Activated CD8-positive, alpha-beta memory T cell treated with anti-CD3 and anti-CD28 coated beads for 36 hours (primary cell): ENCODE results near the gene LRRC8C. TPM values are rescaled to one million over a fixed set of nuclear protein-coding genes. Genes with fewer than 3 reads are reported as not detected.
"Not testable (repeated sequence)": the region's sequence is repeated elsewhere in the genome, so short reads cannot be mapped to it uniquely, and the experiment has no call there.

Experiments used
- CTCF ChIA-PET: fragments of 350-600 bp; sonication (Branson Sonifier 250); formaldehyde crosslinking; loops from one replicate; lab custom pipeline; 2021; ENCODE audit warnings: antibody characterized with exemption; lab: Charles Lee
- POLR2A ChIA-PET: fragments of 350-600 bp; sonication (Branson Sonifier 250); formaldehyde crosslinking; loops from one replicate; lab custom pipeline; 2021; ENCODE audit warnings: antibody characterized with exemption; lab: Charles Lee
- total RNA-seq, 2 experiments: library from RNA; stranded (reverse); gene quantifications; one replicate each; pipeline ENCODE4 v1.2.3, GENCODE V29; 2021

LRRC8C gene
- total RNA-seq, 2 experiments from 2014 or later: 50.5 to 55.2 TPM

DNA sequence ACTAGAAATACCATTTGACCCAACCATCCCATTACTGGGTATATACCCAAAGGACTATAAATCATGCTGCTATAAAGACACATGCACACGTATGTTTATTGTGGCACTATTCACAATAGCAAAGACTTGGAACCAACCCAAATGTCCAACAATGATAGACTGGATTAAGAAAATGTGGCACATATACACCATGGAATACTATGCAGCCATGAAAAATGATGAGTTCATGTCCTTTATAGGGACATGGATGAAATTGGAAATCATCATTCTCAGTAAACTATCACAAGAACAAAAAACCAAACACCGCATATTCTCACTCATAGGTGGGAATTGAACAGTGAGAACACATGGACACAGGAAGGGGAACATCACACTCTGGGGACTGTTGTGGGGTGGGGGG lies 72.0 kb downstream of the LRRC8C start:
- CTCF ChIA-PET, POLR2A ChIA-PET: not testable (repeated sequence)

GRCh38 chr1:89705901-89706699 lies 73.2 kb downstream of the LRRC8C start:
- ChIA-PET POLR2A (no interaction called here), CTCF (no interaction called here)

GRCh38 chr1:89706700-89707012 lies 73.7 kb downstream of the LRRC8C start:
- POLR2A ChIA-PET: no interaction called here
- CTCF ChIA-PET: no interaction called here

DNA sequence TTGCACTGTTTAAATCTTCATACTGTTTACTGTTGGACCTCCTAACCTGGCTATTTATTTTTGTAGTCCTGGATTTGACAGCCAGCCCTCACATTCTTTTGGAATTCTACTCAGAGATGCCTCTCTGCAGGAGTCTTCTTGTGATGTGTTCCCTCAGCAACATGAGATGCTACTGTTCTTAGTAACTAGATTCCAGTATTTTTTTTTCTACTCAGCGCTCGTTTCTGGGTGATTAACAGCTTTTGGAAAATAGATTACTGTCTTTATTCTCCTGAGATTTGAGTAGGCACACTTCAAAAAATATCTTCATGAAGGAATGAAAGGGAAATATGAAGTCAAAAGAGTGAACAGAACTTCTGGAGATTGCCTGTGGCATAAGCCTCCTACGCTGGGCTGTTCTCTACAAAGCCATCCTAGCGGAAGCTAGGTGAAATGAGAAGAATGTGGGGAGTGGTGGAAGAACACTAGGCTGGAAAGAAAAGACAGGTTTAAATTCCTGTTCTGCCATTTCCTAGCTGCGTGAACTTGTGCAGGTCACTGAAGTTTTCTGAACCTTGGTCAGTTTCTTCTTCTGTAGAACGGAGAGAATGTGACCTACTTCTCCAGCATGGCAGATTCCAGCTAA lies 75.9 kb downstream of the LRRC8C start:
- POLR2A ChIA-PET: interaction anchor here (0.5 kb wide), 1 partner anchor 687 kb away, joined by 3 read pairs; no protein-coding TSS in a partner anchor
- CTCF ChIA-PET: no interaction called here

- ChIA-PET POLR2A (no interaction called here), CTCF (no interaction called here)
Observed at GRCh38 chr1:89710498-89711139, 77.7 kb downstream of the LRRC8C start.

GRCh38 chr1:89711140-89711778 lies 78.3 kb downstream of the LRRC8C start:
- POLR2A ChIA-PET: interaction anchor here (0.6 kb wide), 1 partner anchor 8 kb away, joined by 3 read pairs; no protein-coding TSS in a partner anchor
- CTCF ChIA-PET: no interaction called here

DNA sequence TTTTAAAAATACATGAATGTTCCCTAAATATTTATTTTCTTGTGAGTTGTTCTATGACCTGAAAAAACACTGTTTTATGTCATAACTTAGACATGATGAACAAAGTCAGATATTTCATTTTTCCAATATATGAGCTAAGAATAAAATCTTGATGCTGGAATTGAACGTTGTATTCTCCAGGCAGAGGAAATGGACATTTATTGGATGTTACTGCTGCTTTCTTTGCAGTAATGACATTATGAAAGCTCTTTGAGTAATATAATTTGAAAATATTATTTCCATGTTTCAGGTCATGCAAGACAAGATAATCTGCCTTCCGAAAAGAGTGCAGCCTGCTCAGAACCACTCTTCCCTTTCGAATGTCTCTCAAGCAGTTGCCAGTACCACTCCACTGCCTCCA lies 79.5 kb downstream of the LRRC8C start:
- ChIA-PET POLR2A (interaction anchor here (0.5 kb wide), 1 partner anchor 44 kb away, joined by 6 read pairs; no protein-coding TSS in a partner anchor), CTCF (interaction anchor here (0.8 kb wide), 1 partner anchor 29 kb away, joined by 3 read pairs; no protein-coding TSS in a partner anchor)

GRCh38 chr1:89715677-89716076 lies 82.8 kb downstream of the LRRC8C start:
- POLR2A ChIA-PET: no interaction called here
- CTCF ChIA-PET: no interaction called here

DNA sequence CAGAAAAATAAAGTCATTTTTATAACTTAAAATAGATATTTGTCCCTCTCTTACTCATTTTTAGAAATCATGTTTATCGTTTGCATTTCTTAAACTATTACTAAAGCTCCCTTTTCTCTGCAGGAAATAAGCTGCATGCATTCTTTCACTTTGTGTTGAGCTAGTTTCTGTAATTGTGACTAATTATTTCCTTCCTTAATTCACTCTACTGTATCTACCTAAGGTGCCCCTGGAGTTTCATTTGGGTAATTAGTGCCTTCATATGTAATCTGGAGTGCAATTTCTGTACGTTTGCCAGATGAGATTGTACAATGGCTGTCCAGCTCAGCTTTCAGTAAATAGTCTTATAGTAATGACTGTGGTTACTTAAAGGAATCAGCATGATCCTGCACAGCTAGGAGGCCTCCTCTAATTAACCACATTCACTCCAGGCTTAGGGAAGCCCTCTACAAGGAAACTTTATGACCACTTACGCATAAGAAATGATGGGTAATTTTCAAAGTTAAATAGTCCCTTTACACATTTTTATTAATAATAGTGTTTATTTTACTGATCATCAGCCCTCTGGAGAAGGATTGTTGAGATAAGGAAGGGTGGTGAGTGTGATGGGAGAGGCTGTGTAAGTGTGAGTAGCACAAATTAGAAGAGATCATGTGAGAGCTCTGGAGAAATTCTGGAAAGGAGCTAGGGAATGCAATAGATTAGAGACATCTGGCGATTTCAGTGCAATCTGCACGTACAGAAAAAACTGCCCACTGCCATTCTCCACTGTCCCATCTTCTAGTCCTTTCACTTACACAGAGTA lies 86.8 kb downstream of the LRRC8C start:
- POLR2A ChIA-PET: interaction anchor here (0.6 to 1.5 kb wide), 10 partner anchors 8 to 116 kb away, joined by 3 to 10 read pairs (median 4); partner anchors contain the start of gene LRRC8C
- CTCF ChIA-PET: interaction anchor here (0.6 to 3.0 kb wide), 6 partner anchors 11 to 88 kb away, joined by 3 to 13 read pairs (median 4); partner anchors contain the start of gene LRRC8C

DNA sequence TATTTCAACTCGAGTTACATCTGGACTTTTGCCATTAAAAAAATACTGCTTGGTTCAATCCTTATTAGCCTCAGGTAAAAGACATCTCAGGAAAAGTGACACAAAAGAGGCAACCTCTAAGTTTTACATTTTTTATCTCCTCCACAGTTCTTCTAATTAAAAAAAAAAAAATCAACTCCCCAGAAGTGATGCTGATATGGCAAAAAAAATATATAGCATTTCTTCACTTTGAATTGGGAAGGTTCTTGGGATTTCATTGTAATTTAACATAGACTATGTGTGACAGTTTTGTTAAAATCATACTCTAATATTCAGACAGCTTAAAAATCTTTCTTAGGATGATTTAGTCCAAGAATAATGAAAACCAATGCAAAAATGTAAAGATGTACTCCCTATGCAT lies 87.9 kb downstream of the LRRC8C start:
- POLR2A ChIA-PET: interaction anchor here (0.8 to 1.4 kb wide), 3 partner anchors 10 to 88 kb away, joined by 3 to 4 read pairs (median 3); partner anchors contain the start of gene LRRC8C
- CTCF ChIA-PET: interaction anchor here (1.0 to 3.0 kb wide), 3 partner anchors 10 to 256 kb away, joined by 3 to 10 read pairs (median 3); no protein-coding TSS in a partner anchor

GRCh38 chr1:89721351-89721750 lies 88.4 kb downstream of the LRRC8C start:
- CTCF ChIA-PET: interaction anchor here (1.2 to 3.0 kb wide), 3 partner anchors 36 to 256 kb away, joined by 3 to 10 read pairs (median 4); no protein-coding TSS in a partner anchor
- POLR2A ChIA-PET: interaction anchor here (0.8 to 0.9 kb wide), 2 partner anchors 49 to 87 kb away, joined by 4 read pairs; no protein-coding TSS in a partner anchor

- POLR2A ChIA-PET: no interaction called here
- CTCF ChIA-PET: interaction anchor here (1.0 to 2.0 kb wide), 2 partner anchors 88 to 115 kb away, joined by 3 to 7 read pairs; no protein-coding TSS in a partner anchor
Observed at GRCh38 chr1:89723144-89723543, 90.2 kb downstream of the LRRC8C start.

DNA sequence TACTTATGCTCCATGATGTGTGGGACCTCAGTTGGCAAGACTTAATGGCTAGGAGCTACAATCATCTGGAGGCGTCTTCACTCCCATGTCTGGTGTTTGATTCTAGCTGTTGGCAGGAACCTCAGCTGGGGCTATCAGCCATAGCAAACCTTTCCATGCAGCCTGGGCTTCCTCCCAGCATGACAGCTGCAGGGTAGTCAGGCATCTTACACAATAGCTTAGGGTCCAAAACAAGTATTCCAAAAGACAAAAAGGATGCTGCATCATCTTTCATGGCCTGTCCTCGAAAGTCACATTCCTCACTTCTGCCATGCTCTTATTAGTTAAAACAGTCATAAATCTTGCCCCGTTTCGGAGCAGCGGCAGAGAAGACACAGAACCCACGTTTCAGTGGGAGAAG lies 90.9 kb downstream of the LRRC8C start:
- CTCF ChIA-PET: interaction anchor here (1.0 to 2.2 kb wide), 3 partner anchors 18 to 115 kb away, joined by 3 to 7 read pairs (median 5); no protein-coding TSS in a partner anchor
- POLR2A ChIA-PET: interaction anchor here (1.0 to 1.7 kb wide), 2 partner anchors 40 to 116 kb away, joined by 3 to 6 read pairs; no protein-coding TSS in a partner anchor

DNA sequence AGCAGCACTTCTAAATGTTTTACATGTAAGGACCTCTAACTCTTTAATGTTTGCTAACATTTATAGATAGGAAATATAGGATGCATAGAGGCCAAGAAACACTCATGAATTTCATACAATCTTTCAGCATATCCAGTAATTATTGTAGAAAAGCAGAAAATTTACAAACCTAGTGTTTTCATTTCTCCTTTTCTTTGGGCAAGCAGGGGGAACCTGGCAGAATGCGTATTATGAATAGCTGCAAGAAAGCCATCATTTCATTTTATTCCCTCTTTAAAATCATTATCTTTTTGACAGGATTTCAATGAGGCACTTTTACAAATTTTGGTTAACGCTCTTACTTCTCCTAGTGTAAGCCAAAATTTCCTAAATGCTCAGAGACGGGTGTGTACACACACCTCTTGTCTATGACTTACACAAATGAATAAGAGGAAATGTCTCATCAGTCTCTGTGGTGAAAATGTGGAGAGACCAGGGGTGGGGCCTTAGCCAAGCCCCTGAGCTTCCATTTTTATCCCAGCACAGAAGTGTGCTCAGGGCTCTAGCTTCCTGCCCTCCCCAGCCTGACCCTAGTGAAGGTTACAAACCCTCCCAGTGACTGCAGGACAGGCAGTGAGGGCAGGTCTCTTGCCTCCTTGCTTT lies 91.6 kb downstream of the LRRC8C start:
- POLR2A ChIA-PET: interaction anchor here (0.6 to 1.7 kb wide), 5 partner anchors 33 to 135 kb away, joined by 3 to 7 read pairs (median 3); no protein-coding TSS in a partner anchor
- CTCF ChIA-PET: interaction anchor here (0.9 to 2.2 kb wide), 4 partner anchors 9 to 89 kb away, joined by 3 to 7 read pairs (median 4); no protein-coding TSS in a partner anchor

DNA sequence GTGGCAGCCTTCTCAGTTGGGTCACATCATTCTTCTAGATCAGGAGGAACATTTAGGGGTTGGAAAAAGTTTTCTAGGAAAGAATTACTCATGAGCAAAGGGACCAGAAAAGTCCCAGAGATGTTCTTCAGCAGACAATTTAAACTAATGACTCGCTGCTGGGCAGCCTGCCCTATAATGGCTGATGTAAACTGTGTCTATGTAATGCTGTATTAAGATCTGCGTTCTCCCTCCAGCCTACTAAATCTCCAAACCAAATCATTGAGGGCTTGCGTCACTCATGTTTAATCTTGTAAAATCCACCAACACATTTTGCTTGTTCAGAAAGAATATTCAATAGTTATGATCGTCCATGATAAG lies 92.1 kb downstream of the LRRC8C start:
- ChIA-PET CTCF (interaction anchor here (0.9 to 2.2 kb wide), 4 partner anchors 8 to 89 kb away, joined by 3 to 7 read pairs (median 4); no protein-coding TSS in a partner anchor), POLR2A (interaction anchor here (0.6 to 1.7 kb wide), 4 partner anchors 32 to 136 kb away, joined by 3 to 7 read pairs (median 4); no protein-coding TSS in a partner anchor)

- CTCF ChIA-PET: interaction anchor here (1.5 to 2.2 kb wide), 2 partner anchors 17 to 37 kb away, joined by 4 to 5 read pairs; no protein-coding TSS in a partner anchor
- POLR2A ChIA-PET: no interaction called here
Observed at GRCh38 chr1:89725631-89726030, 92.7 kb downstream of the LRRC8C start.
